GM23338 (cell line): ENCODE measurements around the gene ARPC5. TPM values are rescaled to one million over a fixed set of nuclear protein-coding genes. Genes with fewer than 3 reads are reported as not detected.

Experiments
- ATAC-seq: fragments of 200-7000 bp; cut with Tn5 transposase; 3 replicates; pipeline ENCODE4 v1.9.1; 2020
- DNase-seq: peaks from one replicate; pipeline ENCODE4 v3.0.0-alpha.2; 2015; ENCODE audit warnings: low spot score
- H2AFZ ChIP-seq: fragments of 200-600 bp; sonication (generic); 2 replicates; pipeline ENCODE4 v1.8.0; 2016; ENCODE audit warnings: antibody characterized with exemption, mild to moderate bottlenecking, moderate library complexity
- H3F3A ChIP-seq: fragments of 200-600 bp; sonication (generic); replicated peaks from 2 replicates; pipeline ENCODE4 v1.8.0; 2017; ENCODE audit warnings: antibody characterized with exemption, mixed run types, low read depth
- H3K27ac ChIP-seq: fragments of 200-600 bp; sonication (generic); 2 replicates; pipeline ENCODE4 v1.6.1; 2016; ENCODE audit warnings: low read depth
- H3K27me3 ChIP-seq: fragments of 200-600 bp; sonication (generic); 2 replicates; pipeline ENCODE4 v1.8.0; 2016; ENCODE audit warnings: mild to moderate bottlenecking, mixed run types, moderate library complexity; ENCODE audit not compliant: insufficient read depth
- H3K36me3 ChIP-seq: fragments of 200-600 bp; sonication (generic); 2 replicates; pipeline ENCODE4 v1.8.0; 2016; ENCODE audit warnings: mild to moderate bottlenecking; ENCODE audit not compliant: insufficient read depth
- H3K4me1 ChIP-seq: fragments of 200-600 bp; sonication (generic); 2 replicates; pipeline ENCODE4 v1.8.0; 2016; ENCODE audit warnings: mild to moderate bottlenecking, moderate library complexity; ENCODE audit not compliant: insufficient read depth
- H3K4me2 ChIP-seq: fragments of 200-600 bp; sonication (generic); 2 replicates; pipeline ENCODE4 v1.7.1; 2017; ENCODE audit warnings: mixed run types
- H3K4me3 ChIP-seq: fragments of 200-600 bp; sonication (generic); 2 replicates; pipeline ENCODE4 v1.6.1; 2016; ENCODE audit warnings: mixed run types
- H3K79me2 ChIP-seq: fragments of 200-600 bp; sonication (generic); replicated peaks from 2 replicates; pipeline ENCODE4 v1.8.0; 2017; ENCODE audit warnings: mild to moderate bottlenecking; ENCODE audit not compliant: insufficient read depth
- H3K9me2 ChIP-seq: fragments of 200-600 bp; sonication (generic); 2 replicates; pipeline ENCODE4 v1.8.0; 2017; ENCODE audit not compliant: insufficient read depth
- H4K20me1 ChIP-seq: fragments of 200-600 bp; sonication (generic); replicated peaks from 2 replicates; pipeline ENCODE4 v1.8.0; 2017; ENCODE audit warnings: mild to moderate bottlenecking; ENCODE audit not compliant: insufficient read depth
- H3K27ac Mint-ChIP-seq: 2 replicates; pipeline ENCODE4 v1.8.0; 2020; ENCODE audit warnings: inconsistent platforms, mild to moderate bottlenecking, moderate library complexity, mixed read lengths
- H3K27me3 Mint-ChIP-seq: 3 replicates; pipeline ENCODE4 v1.8.0; 2022; ENCODE audit warnings: low read depth, mild to moderate bottlenecking, moderate library complexity, mixed read lengths, inconsistent platforms; ENCODE audit not compliant: insufficient read depth, poor library complexity
- H3K36me3 Mint-ChIP-seq: 3 replicates; pipeline ENCODE4 v1.8.0; 2021; ENCODE audit warnings: low read depth, mild to moderate bottlenecking, inconsistent platforms, moderate library complexity, mixed read lengths
- H3K4me1 Mint-ChIP-seq: 3 replicates; pipeline ENCODE4 v1.8.0; 2020; ENCODE audit warnings: mild to moderate bottlenecking, inconsistent platforms, mixed read lengths
- H3K4me3 Mint-ChIP-seq: 3 replicates; pipeline ENCODE4 v1.8.0; 2021; ENCODE audit warnings: moderate library complexity, mild to moderate bottlenecking, inconsistent platforms, mixed read lengths
- H3K9me3 Mint-ChIP-seq: 3 replicates; pipeline ENCODE4 v1.8.0; 2020; ENCODE audit warnings: moderate library complexity, mild to moderate bottlenecking, inconsistent platforms, mixed read lengths
- CTCF ChIP-seq, 2 experiments: fragments of 200-600 bp in 1 of 2; sonication (generic) in 1 of 2; conservative IDR thresholded peaks; 2 replicates each; pipeline versions ENCODE4 v1.5.1 to v1.6.1; 2016 to 2017; ENCODE audit warnings: antibody characterized with exemption in 2 of 2, low read depth in 2 of 2, mild to moderate bottlenecking in 2 of 2, moderate library complexity in 1 of 2
- ETS1 ChIP-seq: IDR thresholded peaks from 2 replicates; pipeline ENCODE4 v1.6.1; 2016; ENCODE audit warnings: antibody characterized with exemption
- EZH2 ChIP-seq: fragments of 200-600 bp; sonication (generic); IDR thresholded peaks from one replicate; pipeline ENCODE4 v1.8.0; 2017; ENCODE audit warnings: antibody characterized with exemption, mild to moderate bottlenecking, low read depth; ENCODE audit not compliant: unreplicated experiment
- EZH2phosphoT487 ChIP-seq: fragments of 200-600 bp; sonication (generic); IDR thresholded peaks from one replicate; pipeline ENCODE4 v1.8.1; 2018; ENCODE audit warnings: antibody characterized with exemption; ENCODE audit not compliant: unreplicated experiment
- JUNB ChIP-seq: IDR thresholded peaks from one replicate; pipeline ENCODE4 v1.6.1; 2016; ENCODE audit warnings: antibody characterized with exemption; ENCODE audit not compliant: unreplicated experiment
- NANOG ChIP-seq: IDR thresholded peaks from 2 replicates; pipeline ENCODE4 v1.6.1; 2016; ENCODE audit warnings: antibody characterized with exemption, borderline replicate concordance
- REST ChIP-seq: IDR thresholded peaks from one replicate; pipeline ENCODE4 v1.6.1; 2018; ENCODE audit warnings: antibody characterized with exemption; ENCODE audit not compliant: unreplicated experiment
- STAT1 ChIP-seq: IDR thresholded peaks from one replicate; pipeline ENCODE4 v1.6.1; 2016; ENCODE audit warnings: antibody characterized with exemption; ENCODE audit not compliant: unreplicated experiment
- ZNF114 ChIP-seq: fragments of 250-450 bp; sonication (Bioruptor Pico); IDR thresholded peaks from 2 replicates; pipeline ENCODE4 v1.5.0; 2020; ENCODE audit warnings: mild to moderate bottlenecking, moderate library complexity
- ZNF331 ChIP-seq: fragments of 250-450 bp; sonication (Bioruptor Pico); IDR thresholded peaks from 2 replicates; pipeline ENCODE4 v1.5.0; 2020; ENCODE audit warnings: low read depth, mild to moderate bottlenecking, moderate library complexity
- polyA plus RNA-seq: library from polyadenylated mRNA; unstranded; fragments of >200 nt; fragmentation: Nextera tagmentation; extraction: Ambion mirVana; gene quantifications from 2 replicates; pipeline ENCODE4 v1.2.1, GENCODE V29; 2016
- total RNA-seq: library from RNA; depleted of rRNA; stranded (reverse); fragments of >200 nt; shearing (Covaris generic); gene quantifications from 2 replicates; pipeline ENCODE4 v1.2.3, GENCODE V29; 2014

The ARPC5 gene
- total and polyA plus RNA-seq, 2 experiments from 2014 or later, result 75.4 to 98.9 TPM

GRCh38 chr1:183678819-183679218, 43.2 kb upstream of the ARPC5 start:
- Mint-ChIP-seq H3K9me3 (no peaks in the 10 kb centered on the region), H3K4me1 (no peaks in the 10 kb centered on the region), H3K4me3 (no peak overlapping the region), H3K27ac (no peak overlapping the region), H3K36me3 (no peaks in the 10 kb centered on the region), H3K27me3 (no peaks in the 10 kb centered on the region)
- H3K4me2 ChIP-seq, result no peak overlapping the region
- H3K36me3 ChIP-seq, result no peaks in the 10 kb centered on the region
- no peaks in the 10 kb centered on the region for H3K79me2 ChIP-seq
- no peak overlapping the region for H3K27ac ChIP-seq
- ATAC-seq, result no peak
- H3K4me3 ChIP-seq, result no peak overlapping the region
- H3K9me2 ChIP-seq, result no peaks in the 10 kb centered on the region
- no peaks in the 10 kb centered on the region for H3F3A ChIP-seq
- H2AFZ ChIP-seq, result no peak overlapping the region
- H3K27me3 ChIP-seq, result no peaks in the 10 kb centered on the region
- H4K20me1 ChIP-seq, result no peaks in the 10 kb centered on the region
- H3K4me1 ChIP-seq, result peaks cover 2% of the 10 kb centered on the region; the same call in 1 of the 2 replicates
- TF ChIP-seq JUNB (no peak), NANOG (no peak)
- no peak for DNase-seq

- no peaks in the 10 kb centered on the region for H4K20me1 ChIP-seq
- H3K4me3 Mint-ChIP-seq, result no peak overlapping the region
- no peaks in the 10 kb centered on the region for H3K79me2 ChIP-seq
- no peak overlapping the region for H3K4me3 ChIP-seq
- H2AFZ ChIP-seq, result no peak overlapping the region
- peaks cover 3% of the 10 kb centered on the region; the same call in 1 of the 3 replicates for H3K9me3 Mint-ChIP-seq
- H3K27me3 ChIP-seq, result no peaks in the 10 kb centered on the region
- no peaks in the 10 kb centered on the region for H3K36me3 Mint-ChIP-seq
- H3K27ac ChIP-seq, result no peak overlapping the region
- H3F3A ChIP-seq, result no peaks in the 10 kb centered on the region
- no peak overlapping the region for H3K4me2 ChIP-seq
- ATAC-seq (no peak), DNase-seq (no peak)
- H3K4me1 Mint-ChIP-seq, result no peaks in the 10 kb centered on the region
- no peaks in the 10 kb centered on the region for H3K9me2 ChIP-seq
- no peak overlapping the region for H3K27ac Mint-ChIP-seq
- no peaks in the 10 kb centered on the region for H3K36me3 ChIP-seq
- TF ChIP-seq CTCF (conservative IDR thresholded peaks at IDR 0.05; ENCODE audit: low read depth in 2 of 2) (no peak), ZNF331 (CRISPR knock-in tag) (no peak), ETS1 (no peak)
- peaks cover 2% of the 10 kb centered on the region; the same call in 1 of the 2 replicates for H3K4me1 ChIP-seq
- peaks cover 1% of the 10 kb centered on the region for H3K27me3 Mint-ChIP-seq
Observed at GRCh38 chr1:183676586-183677189, 41.1 kb upstream of the ARPC5 start.

GRCh38 chr1:183675883-183676585, 40.5 kb upstream of the ARPC5 start:
- Histone ChIP-seq H3K9me2 (no peaks in the 10 kb centered on the region), H3K36me3 (no peaks in the 10 kb centered on the region), H3F3A (no peaks in the 10 kb centered on the region), H3K4me2 (no peak overlapping the region), H3K4me1 (peaks cover 2% of the 10 kb centered on the region; the same call in 1 of the 2 replicates), H3K79me2 (no peaks in the 10 kb centered on the region), H4K20me1 (no peaks in the 10 kb centered on the region), H3K27me3 (no peaks in the 10 kb centered on the region), H2AFZ (no peak overlapping the region), H3K4me3 (no peak overlapping the region), H3K27ac (no peak overlapping the region)
- H3K36me3 Mint-ChIP-seq, result no peaks in the 10 kb centered on the region
- no peak overlapping the region for H3K4me3 Mint-ChIP-seq
- ATAC-seq (no peak), DNase-seq (no peak)
- no peaks in the 10 kb centered on the region for H3K4me1 Mint-ChIP-seq
- no peak overlapping the region for H3K27ac Mint-ChIP-seq
- H3K9me3 Mint-ChIP-seq, result peaks cover 3% of the 10 kb centered on the region; the same call in 1 of the 3 replicates
- H3K27me3 Mint-ChIP-seq, result peaks cover 1% of the 10 kb centered on the region
- TF ChIP-seq ZNF114 (CRISPR knock-in tag) (no peak), REST (no peak), ETS1 (no peak), EZH2phosphoT487 (no peak), EZH2 (no peak), NANOG (no peak), STAT1 (no peak)
